Measurements from ENCODE around the gene CPHXL2.

CPHXL2 gene

DNA sequence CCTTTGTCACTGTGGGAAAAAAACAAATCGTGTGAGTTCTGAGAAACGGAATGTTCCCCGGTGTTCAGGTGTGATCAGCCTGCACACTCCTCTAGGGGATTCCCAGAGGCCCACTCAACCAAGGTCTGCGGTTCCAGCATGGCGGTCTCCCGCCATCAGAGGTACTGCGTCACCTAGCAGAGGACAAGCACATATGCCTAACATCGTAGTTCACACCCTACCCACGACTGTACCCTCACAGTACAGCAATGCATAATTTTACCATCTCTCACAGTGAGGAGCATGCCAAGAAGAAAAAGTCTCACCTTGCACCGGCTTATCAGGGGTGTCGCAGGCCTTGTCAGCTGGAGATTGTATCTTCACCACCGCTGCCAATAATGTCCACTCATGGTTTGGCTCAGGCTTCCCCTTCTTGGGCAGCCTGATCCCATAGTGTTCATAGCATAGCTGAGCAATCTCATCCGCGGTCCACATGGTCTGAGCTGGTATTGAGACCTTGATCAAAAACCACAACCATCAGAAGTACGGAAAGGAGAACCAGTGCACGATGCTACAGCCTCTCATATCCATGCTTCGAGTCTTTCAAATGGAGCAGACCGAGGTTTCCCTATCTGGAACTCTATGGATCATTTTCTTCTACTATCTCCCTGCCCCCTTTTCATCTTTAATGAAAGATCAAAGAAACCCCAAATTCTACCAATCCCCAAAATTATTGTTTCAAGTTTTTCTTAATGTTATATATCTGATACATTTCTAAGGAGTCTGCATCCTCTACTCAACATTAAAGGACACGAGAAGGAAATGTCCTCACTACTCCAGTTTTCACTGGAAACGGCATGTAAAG, 56.3 kb downstream of the CPHXL2 start:
- no peak for DNase-seq

GRCh38 chr16:75618780-75619179, 58.0 kb downstream of the CPHXL2 start:
- in situ Hi-C loops (cut with HindIII; ENCODE audit: low pct_ligation_motif_present, low sequenced_read_pairs) = no loop called here
- no peak for TF ChIP-seq CTCF (IDR thresholded peaks at IDR 0.05; ENCODE audit: low read depth, low read length, missing control alignments)
- H3K27me3 ChIP-seq (replicated peaks) = no peaks in the 10 kb centered on the region
- no peak overlapping the region for H3K27ac ChIP-seq
- peaks cover 30% of the 10 kb centered on the region for H3K36me3 ChIP-seq (replicated peaks)
- no peak overlapping the region for H3K4me3 ChIP-seq (ENCODE audit: low read depth, low read length)
- DNase-seq = no peak

More for the DNA sequence above, 56.3 kb downstream of the CPHXL2 start:
- no peak for TF ChIP-seq CTCF (IDR thresholded peaks at IDR 0.05; ENCODE audit: low read depth, low read length, missing control alignments)
- no peak overlapping the region for H3K27ac ChIP-seq
- peaks cover 27% of the 10 kb centered on the region for H3K36me3 ChIP-seq (replicated peaks)
- H3K27me3 ChIP-seq (replicated peaks) = no peaks in the 10 kb centered on the region
- in situ Hi-C loops (cut with HindIII; ENCODE audit: low pct_ligation_motif_present, low sequenced_read_pairs) = no loop called here
- H3K4me3 ChIP-seq (ENCODE audit: low read depth, low read length) = no peak overlapping the region

DNA sequence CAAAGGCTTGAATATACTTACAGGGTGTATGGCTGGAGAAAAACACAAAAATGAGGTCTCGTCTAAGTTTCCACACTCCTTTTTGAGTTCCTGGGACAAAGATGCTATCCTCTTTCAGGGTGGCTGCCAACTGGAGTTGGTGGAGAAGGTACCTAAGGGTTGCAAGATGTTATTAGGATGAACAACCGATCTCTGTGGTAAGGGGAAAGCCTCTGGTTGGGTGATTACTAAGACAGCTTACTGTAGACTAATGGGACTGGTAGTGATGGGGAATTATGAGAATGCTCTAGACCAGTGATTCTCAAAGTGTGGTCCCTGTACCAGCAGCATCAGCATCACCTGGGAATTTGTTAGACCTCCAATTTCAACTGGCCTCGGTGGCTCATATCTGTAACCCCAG, 59.7 kb downstream of the CPHXL2 start:
- no peak overlapping the region for H3K27ac ChIP-seq
- H3K36me3 ChIP-seq (replicated peaks) = peaks cover 39% of the 10 kb centered on the region
- TF ChIP-seq CTCF (IDR thresholded peaks at IDR 0.05; ENCODE audit: low read depth, low read length, missing control alignments) = no peak
- in situ Hi-C loops (cut with HindIII; ENCODE audit: low pct_ligation_motif_present, low sequenced_read_pairs) = no loop called here
- H3K4me3 ChIP-seq (ENCODE audit: low read depth, low read length) = no peak overlapping the region
- H3K27me3 ChIP-seq (replicated peaks) = no peaks in the 10 kb centered on the region
- no peak for DNase-seq

- H3K4me3 ChIP-seq (ENCODE audit: low read depth, low read length) = no peak overlapping the region
- TF ChIP-seq CTCF (IDR thresholded peaks at IDR 0.05; ENCODE audit: low read depth, low read length, missing control alignments) = no peak
- DNase-seq = no peak
- in situ Hi-C loops (cut with HindIII; ENCODE audit: low pct_ligation_motif_present, low sequenced_read_pairs) = no loop called here
- H3K36me3 ChIP-seq (replicated peaks) = peaks cover 42% of the 10 kb centered on the region
- no peaks in the 10 kb centered on the region for H3K27me3 ChIP-seq (replicated peaks)
- no peak overlapping the region for H3K27ac ChIP-seq
Observed at GRCh38 chr16:75616521-75617010, 60.2 kb downstream of the CPHXL2 start.

DNA sequence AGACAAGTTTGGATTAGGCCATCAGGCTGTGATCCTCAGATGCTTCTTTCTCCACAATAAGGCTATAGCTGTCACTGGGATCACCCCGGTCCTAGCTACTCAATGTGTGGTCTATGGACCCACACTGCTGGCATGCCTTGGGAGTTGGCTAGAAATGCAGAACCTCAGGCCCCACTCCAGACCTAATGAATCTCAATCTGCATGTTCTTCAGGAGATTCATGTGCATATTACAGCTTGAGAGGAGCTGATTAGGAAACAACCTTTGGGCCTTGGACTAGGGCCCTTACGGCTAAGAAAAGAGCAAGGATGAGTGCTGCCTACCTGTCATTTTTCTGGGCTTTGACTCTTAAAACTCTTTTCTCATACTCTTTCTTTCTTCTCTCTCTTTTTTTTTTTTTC, 61.2 kb downstream of the CPHXL2 start:
- H3K36me3 ChIP-seq (replicated peaks) = peaks cover 45% of the 10 kb centered on the region
- H3K27me3 ChIP-seq (replicated peaks) = no peaks in the 10 kb centered on the region
- DNase-seq = no peak
- no peak overlapping the region for H3K4me3 ChIP-seq (ENCODE audit: low read depth, low read length)
- in situ Hi-C loops (cut with HindIII; ENCODE audit: low pct_ligation_motif_present, low sequenced_read_pairs) = no loop called here
- no peak for TF ChIP-seq CTCF (IDR thresholded peaks at IDR 0.05; ENCODE audit: low read depth, low read length, missing control alignments)
- no peak overlapping the region for H3K27ac ChIP-seq
